NK-92 (cell line): Measurements from ENCODE around the gene ABCA9.

Experiments
- DNase-seq: peaks from one replicate; lab custom pipeline; 2025; ENCODE audit not compliant: unreplicated experiment; lab: John Stamatoyannopoulos, UW

Gene ABCA9

GRCh38 chr17:69066482-69066881, 5.8 kb upstream of the ABCA9 start:
- DNase-seq, result no peak

- DNase-seq, result no peak
Measured at GRCh38 chr17:69065113-69065512, 4.4 kb upstream of the ABCA9 start.

- DNase-seq, result no peak
Measured at GRCh38 chr17:69064476-69064875, 3.7 kb upstream of the ABCA9 start.

- DNase-seq, result no peak
Measured at GRCh38 chr17:69064001-69064400, 3.3 kb upstream of the ABCA9 start.

- no peak for DNase-seq
Measured at GRCh38 chr17:69062860-69063581, 2.3 kb upstream of the ABCA9 start.

GRCh38 chr17:69061721-69062556, 1.2 kb upstream of the ABCA9 start:
- DNase-seq, result no peak

GRCh38 chr17:69059458-69060175, 1.1 kb downstream of the ABCA9 start:
- no peak for DNase-seq

- no peak for DNase-seq
Measured at GRCh38 chr17:69058165-69058564, 2.6 kb downstream of the ABCA9 start.

- no peak for DNase-seq
Measured at GRCh38 chr17:69057280-69057679, 3.4 kb downstream of the ABCA9 start.

GRCh38 chr17:69056179-69056823, 4.4 kb downstream of the ABCA9 start:
- no peak for DNase-seq

- DNase-seq, result no peak
Measured at GRCh38 chr17:69055334-69055733, 5.4 kb downstream of the ABCA9 start.

GRCh38 chr17:69050999-69051775, 9.5 kb downstream of the ABCA9 start:
- no peak for DNase-seq

- no peak for DNase-seq
Measured at GRCh38 chr17:69048634-69049033, 12.1 kb downstream of the ABCA9 start.

- no peak for DNase-seq
Measured at GRCh38 chr17:69047368-69048263, 13.1 kb downstream of the ABCA9 start.

- no peak for DNase-seq
Measured at GRCh38 chr17:69046121-69046807, 14.5 kb downstream of the ABCA9 start.

- DNase-seq, result no peak
Measured at GRCh38 chr17:69045646-69046045, 15.1 kb downstream of the ABCA9 start.

- DNase-seq, result no peak
Measured at GRCh38 chr17:69044371-69044770, 16.4 kb downstream of the ABCA9 start.

GRCh38 chr17:69043098-69043734, 17.5 kb downstream of the ABCA9 start:
- DNase-seq, result no peak
